CD14-positive monocyte (primary cell): ENCODE measurements around the gene SLC47A1. TPM values are rescaled to one million over a fixed set of nuclear protein-coding genes. Genes with fewer than 3 reads are reported as not detected.

ENCODE experiments used
- DNase-seq, 3 donors: peaks; one replicate each; pipeline ENCODE4 v3.0.0-alpha.2; 2011 to 2022
- H2AFZ ChIP-seq: 2 replicates; pipeline ENCODE4 v1.6.0; 2012; ENCODE audit warnings: mild to moderate bottlenecking, low read depth, low read length, inconsistent platforms; ENCODE audit not compliant: insufficient read depth, poor library complexity, severe bottlenecking
- H3K27ac ChIP-seq, 2 donors: 1 replicate in 1 of 2; 2 replicates in 1 of 2; pipeline ENCODE4 v1.5.1; 2012 to 2013; ENCODE audit warnings: low read length in 2 of 2, control low read depth in 1 of 2, inconsistent platforms in 1 of 2, low read depth in 1 of 2, mild to moderate bottlenecking in 1 of 2
- H3K27me3 ChIP-seq, 2 donors: one replicate each; pipeline versions ENCODE4 v1.6.0 to v1.6.1; 2011 to 2013; ENCODE audit warnings: low read length in 2 of 2; ENCODE audit not compliant: control insufficient read depth in 2 of 2, insufficient read depth in 2 of 2
- H3K36me3 ChIP-seq, 2 donors: replicated peaks in 1 of 2; 1 replicate in 1 of 2; 2 replicates in 1 of 2; pipeline versions ENCODE4 v1.5.1 to v1.6.1; 2012 to 2013; ENCODE audit warnings: low read length in 2 of 2, control low read depth in 1 of 2, inconsistent platforms in 1 of 2, mild to moderate bottlenecking in 1 of 2; ENCODE audit not compliant: insufficient read depth in 2 of 2, control insufficient read depth in 1 of 2
- H3K4me1 ChIP-seq, 2 donors: 1 replicate in 1 of 2; 2 replicates in 1 of 2; pipeline versions ENCODE4 v1.5.1 to v1.6.1; 2012 to 2013; ENCODE audit warnings: low read length in 2 of 2, control low read depth in 1 of 2, inconsistent platforms in 1 of 2, mild to moderate bottlenecking in 1 of 2, moderate library complexity in 1 of 2; ENCODE audit not compliant: insufficient read depth in 2 of 2, control insufficient read depth in 1 of 2
- H3K4me2 ChIP-seq: replicated peaks from 2 replicates; pipeline ENCODE3; 2012; ENCODE audit warnings: low read length, moderate library complexity, mild to moderate bottlenecking; ENCODE audit not compliant: poor library complexity, severe bottlenecking; ENCODE audit errors: extremely low read depth
- H3K4me3 ChIP-seq, 3 experiments: fragments of 200-600 bp in 1 of 3; sonication (generic) in 1 of 3; replicated peaks in 1 of 3; 1 replicate in 2 of 3; 2 replicates in 1 of 3; pipeline ENCODE4 v1.5.1; 2011 to 2013; ENCODE audit warnings: low read length in 3 of 3, mild to moderate bottlenecking in 3 of 3, control low read depth in 2 of 3, low read depth in 2 of 3, inconsistent platforms in 1 of 3, moderate library complexity in 1 of 3
- H3K79me2 ChIP-seq: 2 replicates; pipeline ENCODE4 v1.6.0; 2012; ENCODE audit warnings: mild to moderate bottlenecking, control low read depth, inconsistent platforms, low read length, moderate library complexity; ENCODE audit not compliant: insufficient read depth
- H3K9ac ChIP-seq: 2 replicates; pipeline ENCODE4 v1.6.0; 2017; ENCODE audit warnings: low read length, mild to moderate bottlenecking; ENCODE audit not compliant: insufficient read depth, poor library complexity, severe bottlenecking
- H3K9me3 ChIP-seq, 2 donors: replicated peaks in 1 of 2; 1 replicate in 1 of 2; 2 replicates in 1 of 2; pipeline versions ENCODE4 v1.5.1 to v1.6.1; 2012 to 2013; ENCODE audit warnings: low read length in 2 of 2, control low read depth in 1 of 2; ENCODE audit not compliant: control insufficient read depth in 1 of 2, insufficient read depth in 1 of 2
- H4K20me1 ChIP-seq: 2 replicates; pipeline ENCODE4 v1.6.0; 2012; ENCODE audit warnings: mild to moderate bottlenecking, low read length, control low read depth, moderate library complexity; ENCODE audit not compliant: insufficient read depth
- H3K27ac Mint-ChIP-seq, 7 donors: one replicate each; pipeline ENCODE4 v1.8.0; 2020; ENCODE audit warnings: mild to moderate bottlenecking in 7 of 7, mixed read lengths in 7 of 7, moderate library complexity in 6 of 7, inconsistent platforms in 2 of 7
- H3K27me3 Mint-ChIP-seq, 3 donors: one replicate each; pipeline ENCODE4 v1.8.0; 2021 to 2022; ENCODE audit warnings: low read depth in 3 of 3, mild to moderate bottlenecking in 3 of 3, mixed read lengths in 3 of 3, moderate library complexity in 3 of 3, inconsistent platforms in 1 of 3
- H3K36me3 Mint-ChIP-seq, 2 donors: one replicate each; pipeline ENCODE4 v1.8.0; 2020; ENCODE audit warnings: mixed read lengths in 2 of 2, inconsistent platforms in 1 of 2, mild to moderate bottlenecking in 1 of 2
- H3K4me1 Mint-ChIP-seq: one replicate; pipeline ENCODE4 v1.8.0; 2020; ENCODE audit warnings: mild to moderate bottlenecking, mixed read lengths
- H3K4me3 Mint-ChIP-seq, 2 donors: one replicate each; pipeline ENCODE4 v1.8.0; 2020; ENCODE audit warnings: mild to moderate bottlenecking in 2 of 2, mixed read lengths in 2 of 2, moderate library complexity in 1 of 2
- H3K9me3 Mint-ChIP-seq, 7 donors: one replicate each; pipeline ENCODE4 v1.8.0; 2020 to 2022; ENCODE audit warnings: mixed read lengths in 7 of 7, mild to moderate bottlenecking in 6 of 7, moderate library complexity in 6 of 7, inconsistent platforms in 2 of 7
- WGBS: methylation state at CpG from one replicate; pipeline ENCODE4 v1.1.5; 2013; ENCODE audit warnings: missing lambda C conversion rate; ENCODE audit not compliant: insufficient coverage; 5-methylcytosine and 5-hydroxymethylcytosine counted together
- intact Hi-C, 2 donors: fragments of 100-400 bp; cut with micrococcal nuclease; formaldehyde crosslinking; loops; one replicate each; pipeline versions ENCODE4 v1.15.0 to v1.15.1; 2023
- polyA plus RNA-seq, 3 donors: library from polyadenylated mRNA; depleted of rRNA in 1 of 3; unstranded in 2 of 3; stranded (reverse) in 1 of 3; fragments of 300-500 nt in 2 of 3; fragments of >200 nt in 1 of 3; fragmentation: Illumina TruSeq in 2 of 3; gene quantifications; 1 replicate in 2 of 3; 2 replicates in 1 of 3; pipeline ENCODE4 v1.2.3, GENCODE V29; 2012 to 2021
- TF ChIP-seq, protein P1 (sequence below): fragments of 200-600 bp; IDR thresholded peaks from one replicate; pipeline ENCODE4 v1.8.0; 2022; ENCODE audit warnings: antibody characterized with exemption, mild to moderate bottlenecking

SLC47A1 gene
- polyA plus RNA-seq, 3 donors = 0.44 to 2.0 (median 0.49) TPM

DNA sequence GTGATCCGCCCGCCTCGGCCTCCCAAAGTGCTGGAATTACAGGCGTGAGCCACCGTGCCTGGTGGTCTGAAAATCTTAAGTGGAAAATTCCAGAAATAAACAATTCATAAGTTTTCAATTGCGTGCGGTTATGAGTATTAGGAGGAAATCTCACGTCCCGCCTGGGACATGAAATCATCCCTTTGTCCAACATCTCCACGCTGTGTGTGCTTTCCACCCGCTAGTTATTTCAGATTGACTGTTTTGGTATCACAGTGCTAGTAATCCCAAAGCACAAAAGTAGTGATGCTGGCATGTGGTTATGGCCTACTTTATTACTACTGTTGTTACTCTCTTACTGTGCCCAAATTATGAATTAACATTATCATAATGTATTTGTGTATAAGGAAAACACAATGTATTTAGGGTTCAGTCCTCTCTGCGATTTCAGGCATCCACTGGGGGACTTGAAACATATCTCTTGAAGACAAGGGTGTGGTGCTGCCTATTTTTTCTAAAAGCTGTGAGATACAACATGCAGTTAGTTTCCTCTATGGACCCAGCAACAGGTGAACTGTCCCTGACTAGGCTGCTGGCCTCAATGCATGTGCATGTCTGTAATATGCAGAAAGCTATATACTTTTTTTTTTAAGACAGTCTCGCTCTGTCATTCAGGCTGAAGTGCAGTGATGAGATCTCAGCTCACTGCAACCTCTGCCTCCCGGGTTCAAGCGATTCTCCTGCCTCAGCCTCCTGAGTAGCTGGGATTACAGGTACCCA is 32.3 kb downstream of the SLC47A1 start:
- Mint-ChIP-seq H3K36me3 (no peaks in the 10 kb centered on the region), H3K4me1 (peaks cover 17% of the 10 kb centered on the region), H3K27me3 (peaks cover 1 to 7% (median 2%) of the 10 kb centered on the region in 3 donors), H3K27ac (no peak overlapping the region), H3K4me3 (no peak overlapping the region), H3K9me3 (peaks cover 0 to 3% (median 0%) of the 10 kb centered on the region in 7 donors)
- Histone ChIP-seq H3K4me1 (peaks cover 12 to 14% of the 10 kb centered on the region in 2 donors), H3K4me2 (no peak overlapping the region), H3K36me3 (no peaks in the 10 kb centered on the region), H3K27me3 (no peaks in the 10 kb centered on the region), H2AFZ (no peak overlapping the region), H3K4me3 (no peak overlapping the region), H3K27ac (no peak overlapping the region), H3K9ac (no peak overlapping the region), H4K20me1 (no peaks in the 10 kb centered on the region), H3K79me2 (no peaks in the 10 kb centered on the region), H3K9me3 (no peaks in the 10 kb centered on the region)
- intact Hi-C loops = no loop called here
- TF ChIP-seq, protein P1, sequence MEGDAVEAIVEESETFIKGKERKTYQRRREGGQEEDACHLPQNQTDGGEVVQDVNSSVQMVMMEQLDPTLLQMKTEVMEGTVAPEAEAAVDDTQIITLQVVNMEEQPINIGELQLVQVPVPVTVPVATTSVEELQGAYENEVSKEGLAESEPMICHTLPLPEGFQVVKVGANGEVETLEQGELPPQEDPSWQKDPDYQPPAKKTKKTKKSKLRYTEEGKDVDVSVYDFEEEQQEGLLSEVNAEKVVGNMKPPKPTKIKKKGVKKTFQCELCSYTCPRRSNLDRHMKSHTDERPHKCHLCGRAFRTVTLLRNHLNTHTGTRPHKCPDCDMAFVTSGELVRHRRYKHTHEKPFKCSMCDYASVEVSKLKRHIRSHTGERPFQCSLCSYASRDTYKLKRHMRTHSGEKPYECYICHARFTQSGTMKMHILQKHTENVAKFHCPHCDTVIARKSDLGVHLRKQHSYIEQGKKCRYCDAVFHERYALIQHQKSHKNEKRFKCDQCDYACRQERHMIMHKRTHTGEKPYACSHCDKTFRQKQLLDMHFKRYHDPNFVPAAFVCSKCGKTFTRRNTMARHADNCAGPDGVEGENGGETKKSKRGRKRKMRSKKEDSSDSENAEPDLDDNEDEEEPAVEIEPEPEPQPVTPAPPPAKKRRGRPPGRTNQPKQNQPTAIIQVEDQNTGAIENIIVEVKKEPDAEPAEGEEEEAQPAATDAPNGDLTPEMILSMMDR = no peak
- 100% methylated on average over 1 of the region's 15 CpGs for WGBS
- DNase-seq = no peak

DNA sequence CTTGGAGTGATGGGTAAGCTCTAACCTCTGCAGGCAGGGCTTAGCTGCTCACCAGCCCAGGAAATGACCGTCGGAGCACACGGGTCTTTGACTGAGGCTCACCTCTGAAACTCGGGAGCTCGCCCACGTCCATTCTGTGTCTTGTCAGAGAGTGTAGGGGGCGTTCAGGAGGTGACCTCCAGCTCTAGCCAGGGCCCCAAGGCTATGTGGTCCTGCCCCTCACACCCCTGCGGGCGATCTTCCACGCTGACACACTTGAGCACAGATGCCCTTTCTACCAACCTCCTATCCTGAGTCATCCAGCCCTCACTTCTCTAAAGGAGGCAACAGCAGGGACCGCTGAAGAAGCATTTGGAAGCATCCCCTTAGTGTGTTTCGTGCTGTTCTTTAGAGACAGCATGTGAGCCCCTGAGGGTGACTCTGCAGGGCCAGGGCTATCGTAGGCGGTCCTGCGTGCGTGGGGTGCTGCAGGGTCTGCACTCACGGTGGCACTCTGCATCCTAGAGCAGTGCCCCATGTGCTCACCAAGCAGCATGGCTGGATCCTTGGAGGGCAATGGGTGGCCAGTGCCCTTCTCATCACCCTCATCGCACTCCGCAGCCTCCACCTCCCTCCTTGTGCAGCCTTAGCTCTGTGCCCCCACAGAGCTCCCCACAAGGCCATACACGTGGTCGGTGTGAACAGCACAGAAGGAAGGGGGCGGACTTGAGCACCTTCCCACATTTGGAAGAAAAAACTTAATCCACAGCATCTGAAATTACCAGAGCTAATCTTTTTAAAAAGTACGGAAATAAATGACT is 33.8 kb downstream of the SLC47A1 start:
- Mint-ChIP-seq H3K27me3 (peaks cover 0 to 8% (median 1%) of the 10 kb centered on the region in 3 donors), H3K36me3 (no peaks in the 10 kb centered on the region), H3K4me1 (peaks cover 17% of the 10 kb centered on the region), H3K27ac (no peak overlapping the region), H3K9me3 (peaks cover 0 to 3% (median 0%) of the 10 kb centered on the region in 7 donors), H3K4me3 (no peak overlapping the region)
- Histone ChIP-seq H3K4me3 (no peak overlapping the region), H3K27me3 (no peaks in the 10 kb centered on the region), H3K4me1 (peaks cover 14% of the 10 kb centered on the region in 2 donors), H4K20me1 (no peaks in the 10 kb centered on the region), H2AFZ (no peak overlapping the region), H3K9me3 (no peaks in the 10 kb centered on the region), H3K9ac (no peak overlapping the region), H3K36me3 (no peaks in the 10 kb centered on the region), H3K27ac (no peak overlapping the region), H3K4me2 (no peak overlapping the region), H3K79me2 (no peaks in the 10 kb centered on the region)
- no peak for DNase-seq
- TF ChIP-seq, protein P1 = no peak
- WGBS = 85% methylated on average over 14 of the region's 23 CpGs
- intact Hi-C loops = no loop called here
